Measurements from ENCODE around the gene CREBBP. TPM values are rescaled to one million over a fixed set of nuclear protein-coding genes. Genes with fewer than 3 reads are reported as not detected.
"Not testable (repeated sequence)": the region's sequence is repeated elsewhere in the genome, so short reads cannot be mapped to it uniquely, and the experiment has no call there.

CREBBP gene
- total RNA-seq, 1 experiment from 2014 or later = 79.6 TPM

- CTCF ChIA-PET = interaction anchor here (0.8 kb wide), 1 partner anchor 400 kb away, joined by 3 read pairs; no protein-coding TSS in a partner anchor
- intact Hi-C loops (cut with micrococcal nuclease; ENCODE audit: unreplicated experiment) = no loop called here
Observed at GRCh38 chr16:3889059-3889458, 8.5 kb upstream of the CREBBP start.

DNA sequence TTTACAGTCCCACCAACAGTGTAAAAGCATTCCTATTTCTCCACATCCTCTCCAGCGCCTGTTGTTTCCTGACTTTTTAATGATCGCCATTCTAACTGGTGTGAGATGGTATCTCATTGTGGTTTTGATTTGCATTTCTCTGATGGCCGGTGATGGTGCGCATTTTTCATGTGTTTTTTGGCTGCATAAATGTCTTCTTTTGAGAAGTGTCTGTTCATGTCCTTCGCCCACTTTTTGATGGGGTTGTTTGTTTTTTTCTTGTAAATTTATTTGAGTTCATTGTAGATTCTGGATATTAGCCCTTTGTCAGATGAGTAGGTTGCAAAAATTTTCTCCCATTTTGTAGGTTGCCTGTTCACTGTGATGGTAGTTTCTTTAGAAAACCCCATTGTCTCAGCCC lies 5.5 kb upstream of the CREBBP start:
- H3K4me3 ChIP-seq (ENCODE audit: low read depth, low read length, poor library complexity, severe bottlenecking); CTCF ChIA-PET; H3K27ac ChIP-seq (ENCODE audit: low read depth, low read length, poor library complexity, severe bottlenecking); H3K9me3 ChIP-seq (ENCODE audit: low read depth, low read length, poor library complexity, severe bottlenecking); POLR2A ChIA-PET (ENCODE audit: low non-redundant PET); intact Hi-C loops (cut with micrococcal nuclease; ENCODE audit: unreplicated experiment); H3K36me3 ChIP-seq (ENCODE audit: insufficient read depth, low read length, poor library complexity, severe bottlenecking); H3K27me3 ChIP-seq (replicated peaks; ENCODE audit: insufficient read depth, low read depth, low read length, poor library complexity); BruUV-seq (replicated peaks); DNase-seq (ENCODE audit: low spot score): not testable (repeated sequence)
- peaks cover 16% of the 10 kb centered on the region for H3K4me1 ChIP-seq (ENCODE audit: insufficient read depth, low read length, poor library complexity, severe bottlenecking)

More at GRCh38 chr16:3889059-3889458, 8.5 kb upstream of the CREBBP start:
- no peak for TF ChIP-seq CTCF (conservative IDR thresholded peaks at IDR 0.05; ENCODE audit: low read depth, low read length)
- TF ChIP-seq EZH2 (IDR thresholded peaks at IDR 0.05; ENCODE audit: borderline replicate concordance, low read depth, low read length, poor library complexity, severe bottlenecking) = no peak
- Histone ChIP-seq H3K4me3 (ENCODE audit: low read depth, low read length, poor library complexity, severe bottlenecking) (no peak overlapping the region), H3K36me3 (ENCODE audit: insufficient read depth, low read length, poor library complexity, severe bottlenecking) (no peaks in the 10 kb centered on the region), H3K27me3 (replicated peaks; ENCODE audit: insufficient read depth, low read depth, low read length, poor library complexity) (no peaks in the 10 kb centered on the region), H3K4me1 (ENCODE audit: insufficient read depth, low read length, poor library complexity, severe bottlenecking) (no peaks in the 10 kb centered on the region), H3K9me3 (ENCODE audit: low read depth, low read length, poor library complexity, severe bottlenecking) (no peaks in the 10 kb centered on the region), H3K27ac (ENCODE audit: low read depth, low read length, poor library complexity, severe bottlenecking) (no peak overlapping the region)
- POLR2A ChIA-PET (ENCODE audit: low non-redundant PET) = no interaction called here
- DNase-seq (ENCODE audit: low spot score) = no peak
- BruUV-seq (replicated peaks) = no TSS peak

- peaks cover 16% of the 10 kb centered on the region for H3K4me1 ChIP-seq (ENCODE audit: insufficient read depth, low read length, poor library complexity, severe bottlenecking)
- TF ChIP-seq CTCF (conservative IDR thresholded peaks at IDR 0.05; ENCODE audit: low read depth, low read length) = no peak
- TF ChIP-seq EZH2 (IDR thresholded peaks at IDR 0.05; ENCODE audit: borderline replicate concordance, low read depth, low read length, poor library complexity, severe bottlenecking) = no peak
- H3K27me3 ChIP-seq (replicated peaks; ENCODE audit: insufficient read depth, low read depth, low read length, poor library complexity) = no peaks in the 10 kb centered on the region
- intact Hi-C loops (cut with micrococcal nuclease; ENCODE audit: unreplicated experiment) = no loop called here
- H3K4me3 ChIP-seq (ENCODE audit: low read depth, low read length, poor library complexity, severe bottlenecking) = no peak overlapping the region
- no peak overlapping the region for H3K27ac ChIP-seq (ENCODE audit: low read depth, low read length, poor library complexity, severe bottlenecking)
- no peak for DNase-seq (ENCODE audit: low spot score)
- ChIA-PET CTCF (no interaction called here), POLR2A (ENCODE audit: low non-redundant PET) (no interaction called here)
- no TSS peak for BruUV-seq (replicated peaks)
- no peaks in the 10 kb centered on the region for H3K9me3 ChIP-seq (ENCODE audit: low read depth, low read length, poor library complexity, severe bottlenecking)
- no peaks in the 10 kb centered on the region for H3K36me3 ChIP-seq (ENCODE audit: insufficient read depth, low read length, poor library complexity, severe bottlenecking)
Observed at GRCh38 chr16:3884398-3884797, 3.9 kb upstream of the CREBBP start.

DNA sequence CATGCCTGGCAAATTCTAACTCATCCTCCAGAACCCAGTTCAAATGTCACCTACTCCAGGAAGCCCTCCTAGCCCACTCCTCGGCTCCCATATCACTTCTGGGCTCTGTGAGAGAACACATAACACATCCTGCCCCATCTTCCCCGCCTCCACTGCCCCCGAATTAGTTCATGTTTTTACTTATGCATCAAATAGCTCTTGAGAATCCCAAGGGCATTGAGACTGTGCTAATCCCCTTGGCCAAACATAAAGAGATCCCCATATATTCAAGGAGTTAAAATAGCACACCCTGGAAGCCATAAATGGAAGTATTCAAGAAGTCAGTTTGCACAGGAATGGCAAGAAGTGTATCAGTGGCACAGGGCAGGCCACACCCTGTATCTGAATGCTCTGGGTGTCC lies 2.0 kb upstream of the CREBBP start:
- Histone ChIP-seq H3K9me3 (ENCODE audit: low read depth, low read length, poor library complexity, severe bottlenecking) (no peaks in the 10 kb centered on the region), H3K27ac (ENCODE audit: low read depth, low read length, poor library complexity, severe bottlenecking) (no peak overlapping the region), H3K4me3 (ENCODE audit: low read depth, low read length, poor library complexity, severe bottlenecking) (no peak overlapping the region), H3K4me1 (ENCODE audit: insufficient read depth, low read length, poor library complexity, severe bottlenecking) (peaks cover 27% of the 10 kb centered on the region), H3K36me3 (ENCODE audit: insufficient read depth, low read length, poor library complexity, severe bottlenecking) (no peaks in the 10 kb centered on the region), H3K27me3 (replicated peaks; ENCODE audit: insufficient read depth, low read depth, low read length, poor library complexity) (no peaks in the 10 kb centered on the region)
- DNase-seq (ENCODE audit: low spot score) = peak; percentile 63
- CTCF ChIA-PET = no interaction called here
- no TSS peak for BruUV-seq (replicated peaks)
- intact Hi-C loops (cut with micrococcal nuclease; ENCODE audit: unreplicated experiment) = no loop called here
- TF ChIP-seq CTCF (conservative IDR thresholded peaks at IDR 0.05; ENCODE audit: low read depth, low read length) = no peak
- TF ChIP-seq EZH2 (IDR thresholded peaks at IDR 0.05; ENCODE audit: borderline replicate concordance, low read depth, low read length, poor library complexity, severe bottlenecking) = no peak
- POLR2A ChIA-PET (ENCODE audit: low non-redundant PET) = no interaction called here

Measured in A673 (cell line).